Measurements from ENCODE around the gene KCTD1. TPM values are rescaled to one million over a fixed set of nuclear protein-coding genes. Genes with fewer than 3 reads are reported as not detected.

The KCTD1 gene
- total RNA-seq, 1 experiment from 2014 or later, result 20.5 TPM

DNA sequence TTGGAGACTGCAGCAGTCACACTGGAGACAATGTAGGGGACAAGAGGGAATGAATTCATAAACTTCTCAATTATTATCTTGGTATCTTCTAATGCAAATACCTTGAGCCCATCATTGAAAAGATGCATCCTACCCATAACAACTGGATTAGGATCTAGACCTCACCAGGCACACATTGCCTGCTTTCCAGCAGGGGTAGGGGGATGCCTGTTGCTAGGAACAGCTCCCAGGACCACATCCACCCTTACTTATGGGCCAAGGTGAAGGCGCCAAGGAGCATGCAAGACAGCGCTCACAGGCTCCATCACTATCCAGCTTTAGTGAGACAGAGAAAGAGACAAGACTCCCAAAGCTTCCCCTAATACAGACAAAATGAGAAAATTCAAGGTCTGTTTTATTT is 24.4 kb downstream of the KCTD1 start:
- POLR2A ChIA-PET (ENCODE audit: unreplicated experiment), result no interaction called here
- no peaks in the 10 kb centered on the region for H3K79me2 ChIP-seq (ENCODE audit: low read depth)
- H2AFZ ChIP-seq, result no peak overlapping the region
- intact Hi-C loops (cut with micrococcal nuclease; ENCODE audit: unreplicated experiment), result no loop called here
- CTCF ChIA-PET, result interaction anchor here (0.6 kb wide), 1 partner anchor 96 kb away, joined by 5 read pairs; no protein-coding TSS in a partner anchor
- no peaks in the 10 kb centered on the region for H3K36me3 ChIP-seq (ENCODE audit: low read depth)
- no peaks in the 10 kb centered on the region; the same call in none of the 2 replicates for H3F3A ChIP-seq (ENCODE audit: insufficient read depth, low read depth)
- DNase-seq, result no peak
- H3K4me2 ChIP-seq, result no peak overlapping the region
- TF ChIP-seq EZH2 (IDR thresholded peaks at IDR 0.05; ENCODE audit: low read depth), result no peak
- no peak for TF ChIP-seq CTCF (conservative IDR thresholded peaks at IDR 0.05)
- BruUV-seq (replicated peaks), result no TSS peak
- no peaks in the 10 kb centered on the region for H3K27me3 ChIP-seq (ENCODE audit: insufficient read depth, low read depth)
- H3K9me3 ChIP-seq (ENCODE audit: insufficient read depth, low read depth), result no peaks in the 10 kb centered on the region
- no peaks in the 10 kb centered on the region for H3K9me2 ChIP-seq (ENCODE audit: insufficient read depth)
- no peak overlapping the region for H3K27ac ChIP-seq
- H4K20me1 ChIP-seq (ENCODE audit: insufficient read depth), result no peaks in the 10 kb centered on the region
- peaks cover 22% of the 10 kb centered on the region for H3K4me1 ChIP-seq (replicated peaks; ENCODE audit: insufficient read depth)
- no peak overlapping the region for H3K4me3 ChIP-seq

- intact Hi-C loops (cut with micrococcal nuclease; ENCODE audit: unreplicated experiment), result no loop called here
- H3K9me3 ChIP-seq (ENCODE audit: insufficient read depth, low read depth), result no peaks in the 10 kb centered on the region
- POLR2A ChIA-PET (ENCODE audit: unreplicated experiment), result no interaction called here
These were observed 26.7 kb downstream of the KCTD1 start for GRCh38 chr18:26521617-26522016.

DNA sequence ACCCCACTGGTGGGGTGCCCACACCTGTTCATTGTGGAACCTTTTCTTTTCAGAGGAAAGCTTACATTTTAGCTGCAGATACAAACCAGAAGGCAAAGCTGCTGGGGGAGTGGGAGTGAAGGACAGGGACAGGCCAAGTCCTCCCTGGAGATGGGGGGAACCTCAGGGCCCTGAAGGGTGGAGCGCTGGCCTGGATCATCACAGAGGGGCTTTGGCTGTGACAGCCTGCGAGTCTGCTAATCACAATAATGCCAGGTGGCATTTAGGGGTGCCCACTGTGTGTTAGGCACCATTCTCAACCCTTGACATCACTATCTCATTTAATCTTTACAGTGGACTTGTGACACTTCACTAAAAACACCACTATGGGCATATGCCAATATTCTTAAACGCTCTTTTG is 27.4 kb downstream of the KCTD1 start:
- no peak overlapping the region for H3K4me2 ChIP-seq
- intact Hi-C loops (cut with micrococcal nuclease; ENCODE audit: unreplicated experiment), result no loop called here
- H3K9me2 ChIP-seq (ENCODE audit: insufficient read depth), result no peaks in the 10 kb centered on the region
- no peaks in the 10 kb centered on the region for H3K36me3 ChIP-seq (ENCODE audit: low read depth)
- TF ChIP-seq EZH2 (IDR thresholded peaks at IDR 0.05; ENCODE audit: low read depth) (no peak), CTCF (conservative IDR thresholded peaks at IDR 0.05) (no peak)
- H3K27ac ChIP-seq, result no peak overlapping the region
- H3F3A ChIP-seq (ENCODE audit: insufficient read depth, low read depth), result no peaks in the 10 kb centered on the region; the same call in 1 of the 2 replicates
- ChIA-PET POLR2A (ENCODE audit: unreplicated experiment) (no interaction called here), CTCF (no interaction called here)
- H3K4me3 ChIP-seq, result no peak overlapping the region
- H3K27me3 ChIP-seq (ENCODE audit: insufficient read depth, low read depth), result no peaks in the 10 kb centered on the region
- H3K9me3 ChIP-seq (ENCODE audit: insufficient read depth, low read depth), result no peaks in the 10 kb centered on the region
- H3K79me2 ChIP-seq (ENCODE audit: low read depth), result no peaks in the 10 kb centered on the region
- 0 out of 2 replicates have a peak, but pooled peaks cover 1% of the 10 kb centered on the region for H3K4me1 ChIP-seq (replicated peaks; ENCODE audit: insufficient read depth)
- no TSS peak for BruUV-seq (replicated peaks)
- DNase-seq, result no peak
- no peaks in the 10 kb centered on the region for H4K20me1 ChIP-seq (ENCODE audit: insufficient read depth)
- H2AFZ ChIP-seq, result no peak overlapping the region

More at GRCh38 chr18:26521617-26522016, 26.7 kb downstream of the KCTD1 start:
- Histone ChIP-seq H3K4me3 (no peak overlapping the region), H3K4me1 (replicated peaks; ENCODE audit: insufficient read depth) (0 out of 2 replicates have a peak, but pooled peaks cover 8% of the 10 kb centered on the region), H3K79me2 (ENCODE audit: low read depth) (no peaks in the 10 kb centered on the region), H3K9me2 (ENCODE audit: insufficient read depth) (no peaks in the 10 kb centered on the region), H3K27ac (no peak overlapping the region), H3F3A (ENCODE audit: insufficient read depth, low read depth) (no peaks in the 10 kb centered on the region; the same call in 1 of the 2 replicates), H3K27me3 (ENCODE audit: insufficient read depth, low read depth) (no peaks in the 10 kb centered on the region), H3K36me3 (ENCODE audit: low read depth) (no peaks in the 10 kb centered on the region), H3K4me2 (no peak overlapping the region), H2AFZ (no peak overlapping the region), H4K20me1 (ENCODE audit: insufficient read depth) (no peaks in the 10 kb centered on the region)
- CTCF ChIA-PET, result no interaction called here
- no TSS peak for BruUV-seq (replicated peaks)
- no peak for TF ChIP-seq CTCF (conservative IDR thresholded peaks at IDR 0.05)
- no peak for TF ChIP-seq EZH2 (IDR thresholded peaks at IDR 0.05; ENCODE audit: low read depth)
- DNase-seq, result no peak

All from PC-9 (cell line).